GM06990 (cell line): ENCODE results near the gene MMP28.

ENCODE experiments used
- DNase-seq: peaks from one replicate; pipeline ENCODE4 v3.0.0-alpha.2; 2011; ENCODE audit not compliant: insufficient read length; ENCODE audit errors: extremely low read depth
- H3K27me3 ChIP-seq: replicated peaks from 2 replicates; pipeline ENCODE4 v1.6.0; 2011; ENCODE audit warnings: low read length; ENCODE audit not compliant: control insufficient read depth, insufficient read depth
- H3K36me3 ChIP-seq: 2 replicates; pipeline ENCODE4 v1.5.1; 2011; ENCODE audit warnings: low read length; ENCODE audit not compliant: control insufficient read depth, insufficient read depth
- H3K4me3 ChIP-seq: replicated peaks from 2 replicates; pipeline ENCODE4 v1.5.1; 2011; ENCODE audit warnings: low read depth, mild to moderate bottlenecking, control low read depth, low read length
- CTCF ChIP-seq: IDR thresholded peaks from 2 replicates; pipeline ENCODE4 v1.5.1; 2011; ENCODE audit warnings: low read length, control low read depth, mild to moderate bottlenecking, inconsistent platforms; ENCODE audit not compliant: insufficient read depth, poor library complexity, severe bottlenecking

MMP28 gene

GRCh38 chr17:35740997-35741931 is 54.2 kb downstream of the MMP28 start:
- H3K36me3 ChIP-seq, result no peaks in the 10 kb centered on the region
- DNase-seq, result no peak
- peaks cover 2% of the 10 kb centered on the region for H3K27me3 ChIP-seq
- TF ChIP-seq CTCF, result no peak
- no peak overlapping the region for H3K4me3 ChIP-seq

- Histone ChIP-seq H3K36me3 (no peaks in the 10 kb centered on the region), H3K4me3 (no peak overlapping the region), H3K27me3 (peaks cover 2% of the 10 kb centered on the region)
- TF ChIP-seq CTCF, result no peak
- DNase-seq, result no peak
These were observed 55.2 kb downstream of the MMP28 start for GRCh38 chr17:35740216-35740615.

GRCh38 chr17:35738519-35739133 is 56.8 kb downstream of the MMP28 start:
- DNase-seq, result no peak
- Histone ChIP-seq H3K27me3 (peaks cover 2% of the 10 kb centered on the region), H3K36me3 (no peaks in the 10 kb centered on the region), H3K4me3 (no peak overlapping the region)
- no peak for TF ChIP-seq CTCF

GRCh38 chr17:35736236-35736635 is 59.2 kb downstream of the MMP28 start:
- no peak for DNase-seq
- no peak for TF ChIP-seq CTCF
- peaks cover 2% of the 10 kb centered on the region for H3K27me3 ChIP-seq
- no peak overlapping the region for H3K4me3 ChIP-seq
- no peaks in the 10 kb centered on the region for H3K36me3 ChIP-seq

GRCh38 chr17:35735036-35735805 is 60.2 kb downstream of the MMP28 start:
- no peak for DNase-seq
- H3K4me3 ChIP-seq, result no peak overlapping the region
- TF ChIP-seq CTCF, result no peak
- H3K36me3 ChIP-seq, result no peaks in the 10 kb centered on the region
- peaks cover 2% of the 10 kb centered on the region; the same call in 1 of the 2 replicates for H3K27me3 ChIP-seq
